ACC112 (cell line): ENCODE measurements around the gene VASH2.

Experiments used
- H2AFZ ChIP-seq: fragments of 200-600 bp; sonication (generic); one replicate; pipeline ENCODE4 v1.6.0; 2017; ENCODE audit warnings: antibody characterized with exemption, low read length; ENCODE audit not compliant: unreplicated experiment
- H3K27ac ChIP-seq: fragments of 200-600 bp; sonication (generic); 2 replicates; pipeline ENCODE4 v1.5.1; 2014; ENCODE audit warnings: low read depth, mild to moderate bottlenecking, antibody characterized with exemption, low read length, moderate library complexity
- H3K27me3 ChIP-seq: fragments of 200-600 bp; sonication (generic); 2 replicates; pipeline ENCODE4 v1.6.1; 2014; ENCODE audit warnings: mild to moderate bottlenecking, antibody characterized with exemption, low read length, moderate library complexity, mixed read lengths; ENCODE audit not compliant: insufficient read depth
- H3K36me3 ChIP-seq: fragments of 200-600 bp; sonication (generic); 2 replicates; pipeline ENCODE4 v1.6.1; 2016; ENCODE audit warnings: mild to moderate bottlenecking, antibody characterized with exemption, low read length, moderate library complexity, mixed read lengths; ENCODE audit not compliant: insufficient read depth
- H3K4me1 ChIP-seq: fragments of 200-600 bp; sonication (generic); one replicate; pipeline ENCODE4 v1.6.1; 2016; ENCODE audit warnings: low read length, mixed read lengths; ENCODE audit not compliant: insufficient read depth, unreplicated experiment, control insufficient read depth
- H3K4me3 ChIP-seq: fragments of 200-600 bp; sonication (generic); 2 replicates; pipeline ENCODE4 v1.5.1; 2014; ENCODE audit warnings: mild to moderate bottlenecking, low read depth, low read length
- H3K79me2 ChIP-seq: fragments of 200-600 bp; sonication (generic); one replicate; pipeline ENCODE4 v1.6.0; 2016; ENCODE audit warnings: low read length; ENCODE audit not compliant: control insufficient read depth, unreplicated experiment, insufficient read depth

The VASH2 gene

DNA sequence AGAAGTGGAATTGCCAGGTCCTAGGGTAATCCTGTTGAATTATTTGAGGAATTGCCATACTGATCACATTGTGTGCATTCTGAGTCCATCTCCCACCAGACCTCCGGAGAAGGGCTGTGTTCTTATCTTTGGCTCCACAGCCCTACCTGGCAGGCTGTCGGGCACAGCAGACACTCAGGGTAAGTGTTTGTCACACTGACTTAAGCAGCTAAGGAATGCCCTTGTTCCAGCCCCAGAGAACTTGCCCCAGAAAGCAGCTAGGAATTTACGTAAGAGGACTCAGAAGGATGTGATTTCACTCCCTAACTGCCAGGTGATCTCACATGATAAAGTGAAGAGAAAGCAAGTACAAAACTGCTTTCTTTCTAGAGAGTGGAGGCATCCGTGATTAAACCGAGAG is 21.0 kb downstream of the VASH2 start:
- Histone ChIP-seq H3K36me3 (no peaks in the 10 kb centered on the region), H2AFZ (no peak overlapping the region), H3K27ac (no peak overlapping the region), H3K27me3 (peaks cover 33% of the 10 kb centered on the region), H3K4me1 (no peaks in the 10 kb centered on the region), H3K4me3 (no peak overlapping the region), H3K79me2 (no peaks in the 10 kb centered on the region)

DNA sequence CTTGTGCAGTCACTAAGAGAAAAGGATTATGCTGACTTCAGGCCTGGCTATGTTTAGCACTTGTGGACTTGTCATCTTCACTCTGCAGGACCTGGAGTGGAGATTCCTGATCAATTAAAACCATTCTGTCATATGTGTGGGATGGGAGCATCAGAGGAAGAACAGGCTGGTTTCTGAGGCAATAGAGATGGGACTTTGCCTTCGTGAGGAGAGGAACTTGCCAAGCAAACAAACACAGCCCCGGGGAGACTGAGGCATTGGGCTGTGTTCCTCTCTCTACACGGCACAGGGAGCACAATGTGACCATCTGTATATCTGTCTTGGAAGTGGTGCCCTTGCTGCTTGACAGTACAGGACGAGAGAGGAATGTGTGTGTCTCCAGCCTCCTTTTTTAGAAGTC is 23.1 kb downstream of the VASH2 start:
- no peak overlapping the region for H3K27ac ChIP-seq
- H3K79me2 ChIP-seq, result no peaks in the 10 kb centered on the region
- no peaks in the 10 kb centered on the region for H3K36me3 ChIP-seq
- no peaks in the 10 kb centered on the region for H3K4me1 ChIP-seq
- H3K4me3 ChIP-seq, result no peak overlapping the region
- no peak overlapping the region for H2AFZ ChIP-seq
- peaks cover 27% of the 10 kb centered on the region for H3K27me3 ChIP-seq

DNA sequence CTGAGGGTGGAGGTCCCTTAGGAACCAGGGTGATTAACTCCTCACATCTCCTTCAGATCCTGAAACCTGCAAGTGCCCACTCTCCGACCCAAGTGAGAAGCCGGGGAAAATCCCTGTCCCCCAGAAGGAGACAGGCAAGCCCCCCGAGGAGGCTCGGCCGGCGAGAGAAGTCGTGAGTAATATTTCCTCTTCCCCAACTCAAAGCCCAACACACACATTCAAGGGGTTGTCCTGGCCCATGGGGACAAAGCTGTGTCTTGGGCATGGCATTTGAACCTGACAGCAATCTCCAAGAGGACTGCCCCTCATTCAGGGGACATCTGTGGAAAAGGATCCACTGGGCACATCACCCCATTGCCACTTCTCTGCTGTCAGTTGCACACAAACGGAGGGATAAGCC is 23.6 kb downstream of the VASH2 start:
- Histone ChIP-seq H3K79me2 (no peaks in the 10 kb centered on the region), H2AFZ (no peak overlapping the region), H3K4me1 (no peaks in the 10 kb centered on the region), H3K27ac (no peak overlapping the region), H3K4me3 (no peak overlapping the region), H3K27me3 (peaks cover 27% of the 10 kb centered on the region), H3K36me3 (no peaks in the 10 kb centered on the region)

DNA sequence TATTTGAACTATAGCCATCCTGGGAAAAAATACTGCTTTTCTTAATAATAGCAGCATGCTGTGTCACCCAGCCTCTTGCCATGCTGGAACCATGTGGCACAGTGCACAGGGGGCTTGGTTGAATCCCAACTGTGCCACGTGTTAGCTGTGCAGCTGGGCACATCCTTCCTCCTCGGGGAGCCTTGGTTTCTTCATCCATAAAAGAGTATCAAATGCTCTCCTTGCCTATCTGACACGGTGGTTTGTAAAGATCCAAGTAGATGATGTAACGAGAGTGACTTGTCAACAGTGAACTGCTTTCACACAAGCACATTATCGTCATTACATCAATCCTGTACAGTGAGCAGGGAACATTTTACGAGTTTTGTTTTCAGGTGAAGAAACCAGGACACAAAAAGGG is 24.4 kb downstream of the VASH2 start:
- H3K4me1 ChIP-seq, result no peaks in the 10 kb centered on the region
- H3K79me2 ChIP-seq, result no peaks in the 10 kb centered on the region
- H3K36me3 ChIP-seq, result no peaks in the 10 kb centered on the region
- H2AFZ ChIP-seq, result no peak overlapping the region
- peaks cover 25% of the 10 kb centered on the region for H3K27me3 ChIP-seq
- no peak overlapping the region for H3K27ac ChIP-seq
- H3K4me3 ChIP-seq, result no peak overlapping the region

DNA sequence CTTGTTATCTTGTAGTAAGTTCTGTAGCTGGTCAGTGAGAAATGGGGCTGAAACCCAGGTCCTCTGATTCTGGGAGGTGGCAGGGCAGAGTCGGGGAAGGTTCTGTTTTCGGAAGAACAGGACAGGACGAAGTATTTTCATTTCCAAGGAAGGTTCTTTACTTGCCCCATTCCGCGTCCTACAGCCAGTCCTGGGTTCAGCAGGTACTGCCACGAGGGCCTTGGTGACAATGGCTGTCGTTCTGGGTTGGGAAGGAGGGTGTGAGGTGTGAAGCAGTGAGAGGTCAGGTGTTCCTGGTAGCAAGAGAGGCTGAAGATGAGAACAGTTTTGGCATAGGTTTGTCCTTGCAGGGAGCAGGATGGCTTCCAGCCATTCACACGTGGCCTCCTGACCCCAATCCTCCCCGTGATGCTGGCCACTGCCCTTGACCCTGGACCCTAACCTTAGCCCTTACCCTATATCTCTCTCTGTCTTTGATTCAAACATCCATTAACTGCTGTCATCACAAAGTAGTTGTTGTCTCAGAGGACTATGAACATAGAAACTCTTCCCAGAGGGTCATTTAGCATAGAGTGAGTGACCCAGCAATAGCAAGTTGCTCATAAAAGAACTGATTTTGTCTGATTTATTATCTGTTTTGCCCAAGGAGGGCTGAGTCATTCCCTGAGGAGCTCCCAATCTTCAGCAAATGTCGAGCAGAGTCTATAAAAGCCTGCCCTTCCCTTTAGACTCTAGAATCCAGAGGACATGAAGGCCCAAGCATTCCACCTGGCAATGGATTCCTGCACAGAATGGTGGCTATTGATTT is 25.0 kb downstream of the VASH2 start:
- H3K79me2 ChIP-seq, result no peaks in the 10 kb centered on the region
- no peak overlapping the region for H3K4me3 ChIP-seq
- H3K27ac ChIP-seq, result no peak overlapping the region
- H3K36me3 ChIP-seq, result no peaks in the 10 kb centered on the region
- H2AFZ ChIP-seq, result no peak overlapping the region
- H3K4me1 ChIP-seq, result no peaks in the 10 kb centered on the region
- H3K27me3 ChIP-seq, result peaks cover 21% of the 10 kb centered on the region

DNA sequence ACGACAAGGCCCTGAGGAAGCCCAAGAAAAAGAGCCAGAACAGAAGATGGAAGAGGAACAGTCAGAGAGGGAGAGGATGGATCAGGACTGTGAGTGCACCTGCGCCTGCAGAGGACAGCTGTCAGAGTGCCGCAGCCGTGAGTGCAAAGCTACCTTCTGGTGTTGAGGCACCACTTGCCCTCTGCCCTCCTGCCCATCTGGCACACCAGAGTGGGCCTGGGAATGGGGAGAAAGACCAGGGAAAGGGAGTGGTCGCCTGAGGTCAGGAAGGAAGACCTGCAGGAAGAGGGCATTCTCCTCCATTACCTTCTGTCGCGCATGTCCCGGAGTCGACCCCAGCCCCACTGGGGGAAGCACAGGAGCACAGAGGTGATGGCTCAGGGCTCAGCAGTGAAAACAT is 26.2 kb downstream of the VASH2 start:
- Histone ChIP-seq H2AFZ (no peak overlapping the region), H3K27me3 (peaks cover 16% of the 10 kb centered on the region), H3K4me3 (no peak overlapping the region), H3K79me2 (no peaks in the 10 kb centered on the region), H3K27ac (no peak overlapping the region), H3K4me1 (no peaks in the 10 kb centered on the region), H3K36me3 (no peaks in the 10 kb centered on the region)

DNA sequence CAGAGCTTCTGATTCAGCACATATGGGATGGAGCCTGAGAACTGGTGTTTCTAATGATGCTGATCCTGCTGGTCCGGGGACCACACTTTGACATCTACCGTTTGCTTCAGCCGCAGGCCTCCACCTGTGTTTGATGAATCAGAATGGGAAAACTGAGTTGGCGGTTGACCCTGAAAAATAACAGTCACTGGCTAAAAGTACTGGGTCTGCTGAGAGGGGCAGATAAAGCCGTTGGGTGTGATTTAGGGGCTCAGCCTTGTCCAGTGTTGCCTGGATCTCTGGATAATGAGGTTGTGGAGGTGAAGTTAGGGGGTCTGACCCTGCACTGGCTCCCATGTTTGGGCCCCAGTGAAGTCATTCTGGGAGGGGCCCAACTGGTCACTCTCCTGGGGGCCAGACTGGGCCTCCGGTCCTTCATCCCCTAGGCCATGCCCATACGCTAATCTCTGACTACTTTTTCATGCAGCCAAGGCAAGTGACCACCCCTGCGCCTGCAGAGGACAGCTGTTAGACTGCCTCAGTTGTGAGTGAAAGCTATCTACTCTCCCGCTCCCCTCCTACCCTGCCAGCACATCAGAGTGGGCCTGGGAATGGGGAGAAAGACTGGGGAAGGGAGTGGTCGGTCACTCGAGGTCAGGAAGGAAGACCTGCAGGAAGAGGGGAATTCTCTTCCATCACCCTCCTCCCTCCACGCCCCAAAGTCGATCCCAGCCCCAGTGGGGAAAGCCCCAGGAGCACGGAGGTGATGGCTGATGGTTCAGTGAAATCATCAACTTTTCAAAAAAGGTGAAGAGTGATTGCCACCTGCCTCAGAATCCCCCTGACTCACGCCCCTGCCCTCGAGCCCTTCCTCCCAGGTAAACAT is 27.7 kb downstream of the VASH2 start:
- Histone ChIP-seq H3K27me3 (peaks cover 9% of the 10 kb centered on the region), H3K27ac (no peak overlapping the region), H3K36me3 (no peaks in the 10 kb centered on the region), H2AFZ (no peak overlapping the region), H3K79me2 (no peaks in the 10 kb centered on the region), H3K4me3 (no peak overlapping the region), H3K4me1 (no peaks in the 10 kb centered on the region)

DNA sequence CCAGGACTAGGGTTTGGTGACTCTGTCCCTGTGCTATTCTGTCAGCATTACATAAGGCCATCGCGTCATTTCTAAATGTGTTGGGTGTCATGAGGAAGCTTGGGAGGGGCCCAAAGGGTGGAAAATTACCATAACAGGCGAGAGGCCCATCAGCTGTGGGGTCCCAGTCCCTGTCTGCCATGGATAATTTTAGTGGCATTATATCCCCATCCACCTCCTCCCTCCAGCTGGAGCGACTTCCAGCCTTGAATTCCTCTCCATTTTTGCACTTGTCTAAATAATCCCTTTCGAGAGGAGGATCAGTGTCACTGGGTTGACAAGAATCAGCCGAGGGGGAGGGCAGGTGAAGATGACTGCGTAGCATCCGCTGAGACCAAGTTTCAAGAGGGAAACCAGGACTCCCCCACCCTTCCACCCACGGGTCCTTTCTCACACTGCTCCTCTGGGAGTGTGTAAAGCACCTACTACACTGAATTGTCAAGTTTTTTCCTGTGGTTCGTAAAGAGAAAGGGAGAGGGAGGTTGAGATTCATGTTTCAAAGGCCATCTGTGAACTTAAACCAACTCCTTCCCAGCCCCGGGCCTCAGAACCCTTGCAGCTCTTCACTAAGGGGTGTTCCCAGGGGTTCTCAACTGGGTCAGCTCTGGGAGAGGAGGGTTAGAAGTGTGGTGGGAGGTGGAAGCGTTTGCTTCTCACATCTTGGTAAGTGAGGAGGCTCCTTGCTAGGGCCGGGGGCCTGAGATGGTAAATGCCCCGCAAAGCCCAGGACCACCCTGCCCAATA is 29.2 kb downstream of the VASH2 start:
- Histone ChIP-seq H3K36me3 (no peaks in the 10 kb centered on the region), H3K27ac (no peak overlapping the region), H3K4me3 (no peak overlapping the region), H3K79me2 (no peaks in the 10 kb centered on the region), H3K27me3 (no peaks in the 10 kb centered on the region; the same call in 1 of the 2 replicates), H2AFZ (no peak overlapping the region), H3K4me1 (no peaks in the 10 kb centered on the region)

DNA sequence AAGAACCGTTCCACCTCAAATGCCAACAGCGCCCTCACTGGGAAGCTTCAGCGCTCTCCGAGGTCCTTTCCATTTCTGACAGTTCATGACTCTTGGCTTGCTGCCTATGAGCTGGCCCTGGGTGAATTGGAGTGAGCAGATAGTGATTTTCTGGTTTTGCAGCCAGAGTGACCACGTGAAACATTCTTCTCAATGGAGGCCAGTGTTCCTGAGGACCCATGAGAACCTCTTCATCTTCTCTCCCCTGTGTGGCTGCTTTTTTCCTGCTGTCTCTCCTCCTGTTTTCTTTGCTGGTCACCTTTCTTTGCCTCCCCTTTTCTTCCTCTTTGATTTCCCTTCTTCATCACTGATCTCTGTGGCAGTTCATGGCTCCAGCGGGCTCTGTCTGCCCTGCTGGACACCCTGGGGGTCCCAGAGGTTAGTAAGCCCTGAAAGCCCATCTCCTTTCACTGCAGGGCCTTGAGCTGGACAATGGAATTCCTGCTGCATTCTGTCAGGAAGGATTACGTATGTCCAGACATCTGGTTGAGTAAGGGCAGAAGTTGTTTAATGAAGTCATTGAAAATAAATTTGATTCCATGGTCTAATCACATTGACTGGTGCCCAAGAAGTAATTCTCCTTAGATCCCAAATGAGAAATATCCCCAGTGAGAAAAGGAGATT is 29.9 kb downstream of the VASH2 start:
- no peaks in the 10 kb centered on the region; the same call in 1 of the 2 replicates for H3K27me3 ChIP-seq
- H3K79me2 ChIP-seq, result no peaks in the 10 kb centered on the region
- no peak overlapping the region for H2AFZ ChIP-seq
- H3K27ac ChIP-seq, result no peak overlapping the region
- no peak overlapping the region for H3K4me3 ChIP-seq
- no peaks in the 10 kb centered on the region for H3K4me1 ChIP-seq
- no peaks in the 10 kb centered on the region for H3K36me3 ChIP-seq

DNA sequence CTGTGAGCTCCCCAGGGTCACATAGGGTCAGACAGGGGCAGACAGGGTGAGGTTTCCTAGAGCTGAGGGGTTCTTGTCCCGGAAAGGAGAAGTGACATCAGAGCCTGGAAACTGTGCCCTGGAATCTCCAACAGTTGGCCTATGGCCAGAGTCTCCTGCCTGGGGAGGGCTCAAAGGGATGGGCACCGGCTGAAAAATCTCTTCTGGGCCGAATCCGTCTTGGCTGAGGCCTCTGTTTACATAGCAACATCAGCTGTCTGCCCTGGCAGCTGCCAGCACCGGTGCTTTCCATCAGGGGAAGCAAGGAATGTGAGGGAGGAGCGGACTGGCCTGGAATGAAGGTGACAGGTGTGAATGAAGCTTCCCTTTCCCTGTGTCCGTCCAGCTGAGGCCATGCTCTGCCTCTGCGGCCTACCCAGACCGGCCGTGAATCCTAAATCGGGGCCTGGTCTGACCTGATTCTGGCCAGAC is 30.7 kb downstream of the VASH2 start:
- Histone ChIP-seq H3K27ac (no peak overlapping the region), H3K4me3 (no peak overlapping the region), H3K79me2 (no peaks in the 10 kb centered on the region), H3K4me1 (no peaks in the 10 kb centered on the region), H3K36me3 (no peaks in the 10 kb centered on the region), H3K27me3 (no peaks in the 10 kb centered on the region; the same call in 1 of the 2 replicates), H2AFZ (no peak overlapping the region)
